ENCODE results near the gene ITGA11.
A peak's percentile ranks its signal among the peaks of the same experiment; 100 is the strongest.

ITGA11 gene

DNA sequence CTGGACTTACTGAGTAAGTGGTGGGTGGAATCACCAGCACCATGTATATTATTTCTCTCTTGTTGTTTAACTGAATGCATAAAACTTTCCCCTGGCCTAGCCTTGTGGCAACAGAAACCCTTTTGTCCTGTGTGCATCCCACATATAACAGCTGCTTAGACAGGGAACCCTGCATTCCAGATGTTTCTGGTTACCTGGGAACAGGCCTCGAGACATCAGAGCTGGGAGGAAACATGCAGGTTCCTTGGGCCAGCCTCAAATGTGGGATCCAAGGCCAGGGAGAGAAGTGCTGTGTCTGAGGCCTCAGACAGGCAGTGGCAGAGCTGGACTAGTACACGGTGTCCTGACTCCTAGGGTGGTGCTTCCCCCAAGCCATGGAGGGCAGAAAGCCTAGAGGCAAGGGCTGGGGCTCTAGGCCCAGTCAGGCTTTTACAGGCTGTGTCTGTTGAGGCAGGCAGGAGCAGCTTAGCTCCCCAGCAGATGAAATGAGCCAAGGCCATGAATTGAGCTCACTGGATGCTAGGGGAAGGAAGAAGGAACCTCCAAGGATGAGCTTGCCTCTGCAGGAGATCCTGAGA, 57.7 kb downstream of the ITGA11 start:
- Mint-ChIP-seq H3K27me3 (no peaks in the 10 kb centered on the region), H3K9me3 (no peaks in the 10 kb centered on the region), H3K4me3 (no peak overlapping the region), H3K27ac (no peak overlapping the region), H3K4me1 (ENCODE audit: low read depth) (peaks cover 2% of the 10 kb centered on the region), H3K36me3 (ENCODE audit: low read depth) (no peaks in the 10 kb centered on the region)

- Mint-ChIP-seq H3K27ac (no peak overlapping the region), H3K27me3 (no peaks in the 10 kb centered on the region), H3K4me1 (ENCODE audit: low read depth) (no peaks in the 10 kb centered on the region), H3K36me3 (ENCODE audit: low read depth) (no peaks in the 10 kb centered on the region), H3K9me3 (no peaks in the 10 kb centered on the region), H3K4me3 (no peak overlapping the region)
Measured at GRCh38 chr15:68373028-68373427, 58.9 kb downstream of the ITGA11 start.

DNA sequence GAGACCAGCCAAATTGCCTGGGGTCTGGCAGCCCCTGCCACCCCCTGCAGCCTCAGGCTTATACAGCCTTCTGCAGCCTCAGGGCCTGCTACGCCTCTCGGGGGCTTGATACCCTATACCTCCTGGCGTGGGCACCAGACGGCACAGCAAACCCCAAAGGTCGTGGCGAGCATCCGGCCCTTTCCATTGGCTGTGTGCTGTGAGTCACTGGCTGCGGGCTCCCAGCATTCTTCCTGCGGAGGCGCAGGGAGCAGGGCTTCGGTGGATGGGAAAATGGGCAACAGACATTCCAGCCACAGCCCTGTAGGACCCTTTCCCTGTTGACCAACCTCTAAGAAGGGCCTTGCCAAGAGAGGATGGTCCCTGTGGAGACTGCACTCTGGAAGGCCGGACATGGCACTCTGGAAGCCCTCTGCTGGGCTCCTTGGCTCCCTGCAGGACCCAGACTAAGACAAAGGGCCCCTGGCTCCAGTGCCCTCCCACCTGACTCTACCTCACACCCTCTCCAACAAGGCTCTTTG, 59.6 kb downstream of the ITGA11 start:
- no peaks in the 10 kb centered on the region for H3K9me3 Mint-ChIP-seq
- no peak overlapping the region for H3K4me3 Mint-ChIP-seq
- no peaks in the 10 kb centered on the region for H3K4me1 Mint-ChIP-seq (ENCODE audit: low read depth)
- no peaks in the 10 kb centered on the region for H3K27me3 Mint-ChIP-seq
- no peak overlapping the region for H3K27ac Mint-ChIP-seq
- no peaks in the 10 kb centered on the region for H3K36me3 Mint-ChIP-seq (ENCODE audit: low read depth)

GRCh38 chr15:68371851-68372250, 60.1 kb downstream of the ITGA11 start:
- Mint-ChIP-seq H3K4me3 (no peak overlapping the region), H3K36me3 (ENCODE audit: low read depth) (no peaks in the 10 kb centered on the region), H3K4me1 (ENCODE audit: low read depth) (no peaks in the 10 kb centered on the region), H3K27ac (no peak overlapping the region), H3K9me3 (no peaks in the 10 kb centered on the region), H3K27me3 (no peaks in the 10 kb centered on the region)

GRCh38 chr15:68371160-68371559, 60.8 kb downstream of the ITGA11 start:
- Mint-ChIP-seq H3K36me3 (ENCODE audit: low read depth) (no peaks in the 10 kb centered on the region), H3K9me3 (no peaks in the 10 kb centered on the region), H3K27ac (no peak overlapping the region), H3K27me3 (no peaks in the 10 kb centered on the region), H3K4me3 (no peak overlapping the region), H3K4me1 (ENCODE audit: low read depth) (no peaks in the 10 kb centered on the region)

DNA sequence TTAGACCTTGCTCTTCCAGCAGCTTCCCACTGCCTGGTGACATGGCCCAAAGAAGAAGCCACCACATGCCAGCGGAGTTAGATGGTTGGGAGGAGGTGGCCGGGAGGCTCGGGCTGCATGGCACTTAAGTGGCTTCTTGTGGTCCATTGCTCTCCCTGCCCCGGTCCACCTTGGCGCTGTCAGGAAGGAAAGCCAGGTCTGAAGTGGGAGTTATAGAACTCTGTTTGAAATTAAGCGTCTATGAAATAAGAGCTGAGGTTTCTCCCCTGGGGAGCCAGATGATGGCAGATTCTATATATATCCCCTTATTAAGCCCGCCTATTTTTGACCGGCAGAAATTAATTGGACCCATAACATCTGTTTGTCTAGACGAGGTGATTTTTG, 61.2 kb downstream of the ITGA11 start:
- no peak overlapping the region for H3K4me3 Mint-ChIP-seq
- no peaks in the 10 kb centered on the region for H3K9me3 Mint-ChIP-seq
- H3K27ac Mint-ChIP-seq = no peak overlapping the region
- no peaks in the 10 kb centered on the region for H3K27me3 Mint-ChIP-seq
- peaks cover 1% of the 10 kb centered on the region for H3K4me1 Mint-ChIP-seq (ENCODE audit: low read depth)
- H3K36me3 Mint-ChIP-seq (ENCODE audit: low read depth) = no peaks in the 10 kb centered on the region

- Mint-ChIP-seq H3K36me3 (ENCODE audit: low read depth) (no peaks in the 10 kb centered on the region), H3K27ac (no peak overlapping the region), H3K4me3 (no peak overlapping the region), H3K4me1 (ENCODE audit: low read depth) (peaks cover 6% of the 10 kb centered on the region), H3K27me3 (no peaks in the 10 kb centered on the region), H3K9me3 (no peaks in the 10 kb centered on the region)
Measured at GRCh38 chr15:68369931-68370767, 61.8 kb downstream of the ITGA11 start.

DNA sequence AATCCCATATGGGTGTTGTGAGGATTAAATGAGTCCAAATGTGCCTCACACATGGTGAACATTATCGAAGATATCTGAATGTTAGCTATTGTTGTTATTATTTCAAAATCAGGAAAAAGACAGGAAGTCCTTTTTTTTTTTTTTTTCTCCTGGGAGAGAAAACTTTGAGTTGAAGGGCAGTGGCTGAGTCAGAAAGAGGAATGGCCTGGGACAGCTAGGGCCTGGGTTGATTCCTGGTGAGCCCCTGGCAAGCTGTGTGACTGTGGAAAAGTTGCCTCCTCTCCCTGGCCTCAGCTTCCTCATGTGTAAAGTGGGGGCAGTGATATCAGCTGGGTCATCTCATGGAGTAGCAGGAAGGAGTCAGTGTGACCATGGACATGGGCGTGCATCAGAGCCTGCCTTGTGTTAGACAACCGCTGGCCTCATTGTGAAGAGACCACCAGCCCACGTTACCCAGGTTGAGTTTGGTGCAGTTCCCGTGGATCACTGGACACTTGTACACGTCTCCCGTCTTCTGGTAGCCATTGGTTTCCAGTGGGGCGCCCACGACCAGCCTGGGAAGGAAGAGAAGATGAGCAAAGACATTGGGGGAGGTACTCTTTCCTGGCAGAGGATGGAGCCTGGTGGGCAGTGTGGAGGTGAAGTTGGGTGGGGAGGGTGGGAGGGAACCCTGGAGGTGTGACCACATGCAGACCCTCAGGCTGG, 63.1 kb downstream of the ITGA11 start:
- Mint-ChIP-seq H3K4me3 (no peak overlapping the region), H3K27ac (no peak overlapping the region)

GRCh38 chr15:68367992-68368391, 64.0 kb downstream of the ITGA11 start:
- Mint-ChIP-seq H3K27ac (no peak overlapping the region), H3K4me1 (ENCODE audit: low read depth) (peaks cover 9% of the 10 kb centered on the region), H3K36me3 (ENCODE audit: low read depth) (no peaks in the 10 kb centered on the region), H3K4me3 (no peak overlapping the region), H3K27me3 (no peaks in the 10 kb centered on the region), H3K9me3 (no peaks in the 10 kb centered on the region)

More for the DNA sequence above, 63.1 kb downstream of the ITGA11 start:
- Mint-ChIP-seq H3K4me1 (ENCODE audit: low read depth) (peaks cover 9% of the 10 kb centered on the region), H3K27me3 (no peaks in the 10 kb centered on the region), H3K36me3 (ENCODE audit: low read depth) (no peaks in the 10 kb centered on the region), H3K9me3 (no peaks in the 10 kb centered on the region)

DNA sequence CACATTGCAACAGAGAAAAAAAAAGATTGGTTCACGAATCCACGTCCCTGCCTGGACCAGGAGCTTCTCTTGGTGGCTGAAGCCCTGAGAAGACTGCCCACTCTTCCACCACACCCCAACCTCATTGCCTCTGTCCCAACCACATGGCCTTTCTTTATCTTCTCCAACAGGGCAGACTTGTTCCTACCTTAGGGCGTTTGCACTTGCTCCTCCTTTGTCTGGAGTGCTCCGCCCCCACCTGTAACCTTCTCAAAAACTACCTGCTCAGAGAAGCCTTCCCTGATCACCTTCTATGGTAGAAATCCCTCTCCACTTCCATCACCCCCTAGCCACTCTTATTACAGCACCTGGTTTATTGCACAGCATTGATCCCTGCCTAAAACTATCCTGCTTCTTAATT, 64.7 kb downstream of the ITGA11 start:
- H3K27ac Mint-ChIP-seq = peak overlapping the region; percentile 7
- H3K4me1 Mint-ChIP-seq (ENCODE audit: low read depth) = peaks cover 9% of the 10 kb centered on the region
- no peaks in the 10 kb centered on the region for H3K9me3 Mint-ChIP-seq
- no peak overlapping the region for H3K4me3 Mint-ChIP-seq
- no peaks in the 10 kb centered on the region for H3K27me3 Mint-ChIP-seq
- no peaks in the 10 kb centered on the region for H3K36me3 Mint-ChIP-seq (ENCODE audit: low read depth)

DNA sequence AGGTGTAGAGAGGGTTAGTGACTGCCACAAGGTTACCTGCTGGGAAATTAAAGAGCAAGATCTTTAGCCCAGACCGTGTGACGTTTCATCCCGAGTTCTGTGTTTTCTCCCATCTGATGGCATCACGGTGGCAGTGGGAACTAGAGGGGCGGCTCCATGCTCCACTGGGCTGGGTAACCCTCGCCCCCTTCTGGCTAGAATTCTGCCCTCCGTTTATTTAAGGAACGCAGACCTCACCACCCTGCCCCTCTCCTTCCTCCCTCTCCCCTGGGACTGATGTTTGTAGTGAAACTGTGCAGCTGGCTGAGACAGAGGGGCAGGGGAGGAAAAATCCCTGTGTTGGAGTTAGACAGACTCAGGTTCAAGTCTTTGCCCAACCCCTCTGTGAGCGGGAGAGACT, 65.6 kb downstream of the ITGA11 start:
- no peaks in the 10 kb centered on the region for H3K27me3 Mint-ChIP-seq
- no peaks in the 10 kb centered on the region for H3K9me3 Mint-ChIP-seq
- H3K27ac Mint-ChIP-seq = no peak overlapping the region
- no peak overlapping the region for H3K4me3 Mint-ChIP-seq
- H3K36me3 Mint-ChIP-seq (ENCODE audit: low read depth) = no peaks in the 10 kb centered on the region
- peaks cover 9% of the 10 kb centered on the region for H3K4me1 Mint-ChIP-seq (ENCODE audit: low read depth)

DNA sequence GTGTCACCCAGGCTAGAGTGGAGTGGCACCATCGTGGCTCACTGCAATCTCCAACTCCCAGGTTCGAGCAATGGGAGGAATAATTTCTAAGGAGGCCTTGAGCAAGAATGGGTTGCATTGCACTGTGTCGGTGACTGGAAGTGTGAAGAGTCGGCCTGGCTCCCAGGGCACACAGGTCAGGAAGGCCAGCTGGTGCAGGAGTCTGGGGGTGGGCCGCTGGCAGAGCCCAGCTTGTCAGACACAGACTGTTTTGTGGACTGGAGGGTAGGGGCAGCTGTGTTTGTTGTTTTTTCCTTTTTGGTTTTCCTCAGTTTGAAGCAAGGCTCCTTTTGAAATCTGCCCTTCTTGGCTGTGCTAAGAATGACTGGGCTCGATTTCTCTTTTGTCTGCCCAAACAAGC, 66.2 kb downstream of the ITGA11 start:
- Mint-ChIP-seq H3K4me3 (peak overlapping the region; percentile 20), H3K4me1 (ENCODE audit: low read depth) (peaks cover 9% of the 10 kb centered on the region), H3K27me3 (no peaks in the 10 kb centered on the region), H3K9me3 (no peaks in the 10 kb centered on the region), H3K36me3 (ENCODE audit: low read depth) (no peaks in the 10 kb centered on the region), H3K27ac (no peak overlapping the region)

DNA sequence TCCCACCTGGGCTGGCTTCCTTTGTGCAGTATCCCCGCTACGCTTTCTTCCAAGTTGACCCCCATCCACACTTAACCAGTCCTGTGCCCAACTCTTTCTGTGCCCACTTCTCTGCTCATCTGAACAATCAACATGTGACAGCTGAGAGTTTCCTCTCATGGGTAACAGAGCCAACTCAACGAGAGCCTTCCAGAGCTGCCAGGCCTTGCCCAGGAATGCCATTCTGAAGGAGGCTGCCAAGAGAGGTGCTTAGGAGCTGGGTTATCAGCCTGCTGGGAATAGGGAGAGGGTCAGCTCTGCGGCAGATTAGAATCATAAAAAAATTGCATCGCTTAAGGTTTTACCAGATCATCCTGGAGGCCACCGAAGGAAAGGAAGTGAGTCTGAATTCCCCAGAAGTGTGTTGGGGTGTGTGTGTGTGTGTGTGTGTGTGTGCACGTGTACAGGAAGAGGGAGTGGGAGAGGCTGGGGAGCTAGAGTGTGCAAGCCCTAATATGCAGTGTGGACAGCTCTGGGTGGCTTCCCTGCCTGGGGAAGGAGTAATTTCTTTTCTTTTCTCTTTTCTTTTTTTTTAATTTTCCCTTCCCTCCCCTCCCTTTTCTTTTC, 66.7 kb downstream of the ITGA11 start:
- H3K27me3 Mint-ChIP-seq = no peaks in the 10 kb centered on the region
- no peaks in the 10 kb centered on the region for H3K9me3 Mint-ChIP-seq
- peak overlapping the region; percentile 47 for H3K4me3 Mint-ChIP-seq
- peak overlapping the region; percentile 71 for H3K27ac Mint-ChIP-seq
- H3K36me3 Mint-ChIP-seq (ENCODE audit: low read depth) = no peaks in the 10 kb centered on the region
- H3K4me1 Mint-ChIP-seq (ENCODE audit: low read depth) = peaks cover 9% of the 10 kb centered on the region

- Mint-ChIP-seq H3K4me3 (no peak overlapping the region), H3K4me1 (ENCODE audit: low read depth) (peaks cover 9% of the 10 kb centered on the region), H3K27ac (peak overlapping the region; percentile 71), H3K36me3 (ENCODE audit: low read depth) (no peaks in the 10 kb centered on the region), H3K27me3 (no peaks in the 10 kb centered on the region), H3K9me3 (no peaks in the 10 kb centered on the region)
Measured at GRCh38 chr15:68364660-68365035, 67.3 kb downstream of the ITGA11 start.
